HG02798 (cell line): ENCODE data around the gene USP6NL.

Source experiments
- ATAC-seq: cut with Tn5 transposase; IDR thresholded peaks from one replicate; pipeline ENCODE4 v1.9.1; 2021; ENCODE audit warnings: mild to moderate bottlenecking; ENCODE audit not compliant: unreplicated experiment, poor library complexity

The USP6NL gene

DNA sequence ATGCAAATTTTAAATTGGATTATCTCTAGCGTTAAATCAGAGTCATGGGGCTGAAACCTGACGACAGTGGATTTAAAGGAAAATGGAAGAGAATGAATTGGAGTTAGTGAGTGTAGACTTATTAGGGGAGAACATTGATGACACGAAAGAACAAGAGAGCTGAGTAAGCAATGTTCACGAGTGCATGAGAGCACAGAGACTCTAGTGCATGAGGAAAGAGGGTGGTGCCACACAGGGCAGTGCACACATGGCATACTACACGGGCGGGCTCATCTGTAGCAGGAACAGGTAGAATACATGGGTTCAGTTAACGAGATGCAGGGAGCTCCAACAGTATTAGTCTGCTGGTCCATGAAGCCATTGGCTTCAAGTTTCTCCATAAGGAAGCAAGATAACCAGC lies 53.9 kb downstream of the USP6NL start:
- ATAC-seq, result no peak

DNA sequence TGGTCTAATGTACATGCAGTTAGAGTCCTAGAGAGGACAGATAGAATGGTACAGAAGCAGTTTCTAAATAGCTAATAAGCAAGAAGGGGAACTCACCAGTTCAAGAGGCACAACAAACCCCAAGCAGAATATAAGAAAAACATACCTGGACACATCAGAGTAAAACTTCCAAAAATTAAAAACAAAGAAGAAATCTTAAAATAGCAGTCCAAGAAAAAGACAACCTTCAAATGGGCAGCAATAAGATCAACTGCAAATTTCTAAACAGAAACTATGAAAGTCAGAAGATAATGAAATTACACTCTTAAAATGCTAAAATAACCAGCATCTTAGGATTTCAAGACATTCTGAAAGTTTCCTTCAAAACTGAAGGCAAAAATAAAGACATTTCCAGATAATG lies 55.9 kb downstream of the USP6NL start:
- no peak for ATAC-seq

DNA sequence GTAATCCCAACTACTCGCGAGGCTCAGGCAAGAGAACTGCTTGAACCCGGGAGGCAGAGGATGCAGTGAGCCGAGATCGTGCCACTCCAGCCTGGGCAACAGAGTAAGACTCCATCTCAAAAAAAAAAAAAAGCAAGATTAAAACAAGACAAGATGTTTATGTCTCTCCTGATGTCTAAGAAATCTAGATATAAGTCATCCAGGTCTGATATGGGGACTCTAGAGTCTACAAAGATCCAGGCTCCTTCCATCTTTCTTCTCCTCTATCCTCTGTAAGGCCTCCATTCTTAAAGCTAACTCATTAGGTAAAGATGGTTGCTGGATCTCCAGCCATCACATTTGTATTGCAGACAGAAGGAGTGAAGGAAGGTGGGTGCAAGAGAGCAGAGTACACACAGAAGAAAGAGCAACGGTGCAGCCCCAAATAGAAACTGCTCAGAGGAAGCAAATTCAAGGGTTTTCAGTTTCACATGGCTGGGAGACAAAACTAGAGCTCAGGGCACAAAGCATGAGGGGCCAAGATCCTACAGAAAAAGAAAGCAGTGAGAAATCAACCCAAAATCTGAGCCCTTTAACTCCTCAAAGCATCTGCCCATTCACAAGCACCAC lies 57.6 kb downstream of the USP6NL start:
- peak; percentile 90 for ATAC-seq

DNA sequence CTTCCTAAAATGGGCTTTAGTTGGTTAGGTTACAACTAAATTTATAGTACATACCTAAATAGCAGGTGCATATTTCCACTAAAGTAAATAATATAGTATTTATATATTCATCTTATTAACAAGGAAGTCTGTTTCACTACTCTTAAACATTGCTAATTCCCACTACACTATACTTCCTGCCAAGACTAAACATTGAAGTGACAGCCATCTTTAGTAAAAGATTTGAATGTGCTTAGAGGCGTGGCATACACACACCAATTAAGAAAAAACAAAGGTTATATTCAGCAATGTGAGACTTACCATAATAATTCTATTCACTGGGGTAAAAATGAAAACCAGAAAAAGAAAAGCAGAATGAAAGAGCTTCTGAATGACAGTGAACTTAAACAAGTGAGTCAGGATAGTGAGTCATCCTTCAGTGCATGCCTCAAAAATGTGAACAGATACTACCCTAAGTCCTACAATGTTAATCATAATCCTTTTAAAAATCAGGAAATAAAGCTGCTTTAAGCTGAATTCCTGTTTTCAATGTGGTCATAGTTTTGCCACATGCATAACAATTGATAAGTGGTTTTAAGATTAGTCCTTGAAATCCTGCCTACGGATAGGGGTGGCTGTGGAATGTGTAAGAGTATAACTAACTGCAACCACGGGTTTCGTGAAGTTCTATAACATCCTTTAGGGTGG lies 59.4 kb downstream of the USP6NL start:
- no peak for ATAC-seq

DNA sequence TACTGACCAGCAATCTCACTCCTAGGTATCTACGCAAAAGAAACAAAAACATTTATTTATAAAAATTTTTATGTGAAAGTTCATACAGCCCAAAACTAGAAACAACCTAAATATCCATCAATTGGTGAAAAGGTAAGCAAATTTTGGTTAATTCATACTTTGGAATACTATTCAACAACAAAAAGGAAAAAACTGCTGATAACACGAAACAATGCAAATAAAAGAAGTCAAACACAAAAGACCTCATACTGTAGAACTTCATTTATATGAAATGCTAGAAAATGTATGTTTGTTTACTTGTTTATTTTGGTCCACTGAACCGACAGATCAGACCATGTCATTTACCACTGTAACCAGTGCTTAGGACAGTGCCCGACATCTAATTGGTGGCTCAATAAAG lies 60.3 kb downstream of the USP6NL start:
- ATAC-seq, result no peak

DNA sequence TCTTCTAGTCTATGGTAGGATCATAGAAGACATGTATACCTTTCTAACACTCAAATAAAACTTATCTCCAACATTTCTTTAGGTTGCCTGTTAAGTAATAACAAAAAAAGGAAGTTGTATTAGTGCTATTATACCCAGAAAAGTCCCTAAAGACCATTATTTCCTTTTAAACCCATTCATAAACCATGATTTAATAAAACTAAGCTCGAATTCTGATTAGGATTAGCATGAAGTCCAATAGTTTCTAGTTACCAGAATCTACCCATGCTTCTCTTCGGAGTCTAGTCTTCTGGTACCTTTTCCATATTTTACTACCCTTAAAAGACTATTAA lies 62.7 kb downstream of the USP6NL start:
- ATAC-seq, result no peak

DNA sequence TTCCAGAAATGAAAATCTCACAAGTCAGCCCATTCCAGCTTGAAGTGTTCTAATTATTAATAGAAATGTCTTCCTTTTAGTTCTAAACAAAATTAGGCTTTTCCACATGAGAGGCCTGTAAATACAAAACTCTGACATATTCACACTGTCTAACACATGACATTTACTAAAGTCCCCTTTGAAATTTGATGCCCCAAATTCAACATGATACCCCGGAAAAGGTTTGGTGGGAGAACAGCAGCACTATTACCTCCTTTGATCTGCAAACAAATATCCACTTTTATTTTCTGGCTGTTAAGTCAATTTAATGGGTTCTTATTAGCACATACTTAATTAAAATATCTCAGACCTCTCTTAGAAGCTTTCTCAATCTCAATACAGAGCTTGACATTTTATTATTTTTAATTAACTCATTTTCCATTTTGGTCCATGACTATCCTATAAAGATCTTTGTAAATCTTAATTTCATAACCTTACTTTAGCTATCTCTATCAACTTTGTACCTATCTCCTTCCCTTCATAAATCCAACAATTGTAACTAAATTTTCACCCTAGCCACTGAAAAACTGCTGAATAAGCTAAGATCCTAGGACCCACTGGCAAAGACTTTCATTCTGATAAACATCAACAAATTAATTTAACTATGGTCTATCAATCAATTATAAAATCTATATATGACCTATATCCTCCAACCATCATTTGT lies 63.2 kb downstream of the USP6NL start:
- ATAC-seq, result no peak

DNA sequence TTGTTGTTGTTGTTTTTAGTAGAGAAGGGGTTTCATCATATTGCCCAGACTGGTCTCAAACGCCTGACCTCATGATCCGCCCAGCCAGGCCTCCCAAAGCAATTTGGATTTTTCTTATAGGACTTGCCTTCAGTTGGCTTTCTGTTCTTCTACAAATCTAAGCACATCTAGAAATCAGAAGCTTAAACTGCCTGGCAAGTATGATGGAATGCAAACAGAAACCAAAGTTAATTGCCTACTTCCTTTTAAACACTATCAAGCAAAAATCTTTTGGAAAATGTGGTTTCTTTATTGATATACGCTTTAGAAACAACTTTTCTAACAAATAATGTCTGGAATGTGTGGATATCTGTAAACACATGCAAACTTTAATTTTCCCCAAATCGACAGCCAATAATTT lies 64.9 kb downstream of the USP6NL start:
- ATAC-seq, result no peak

DNA sequence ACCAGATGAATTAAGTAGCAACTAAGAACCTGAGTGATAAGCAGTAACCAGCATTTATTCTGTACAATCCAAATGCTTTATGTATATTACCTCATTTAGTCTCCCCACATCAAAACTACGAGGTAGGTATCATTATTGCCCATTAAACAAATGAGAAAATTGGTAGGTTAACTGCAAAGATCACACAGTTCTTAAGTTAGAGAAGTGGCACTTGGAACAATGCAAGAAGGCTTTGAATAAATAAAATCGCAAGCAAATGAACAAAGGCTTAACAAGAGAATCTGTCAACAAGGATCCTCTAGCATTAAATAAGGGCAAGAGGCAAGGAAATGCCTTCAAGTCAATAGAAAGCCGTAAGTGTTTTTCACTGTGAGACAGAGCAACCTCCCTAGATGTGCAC lies 70.2 kb downstream of the USP6NL start:
- ATAC-seq, result no peak

DNA sequence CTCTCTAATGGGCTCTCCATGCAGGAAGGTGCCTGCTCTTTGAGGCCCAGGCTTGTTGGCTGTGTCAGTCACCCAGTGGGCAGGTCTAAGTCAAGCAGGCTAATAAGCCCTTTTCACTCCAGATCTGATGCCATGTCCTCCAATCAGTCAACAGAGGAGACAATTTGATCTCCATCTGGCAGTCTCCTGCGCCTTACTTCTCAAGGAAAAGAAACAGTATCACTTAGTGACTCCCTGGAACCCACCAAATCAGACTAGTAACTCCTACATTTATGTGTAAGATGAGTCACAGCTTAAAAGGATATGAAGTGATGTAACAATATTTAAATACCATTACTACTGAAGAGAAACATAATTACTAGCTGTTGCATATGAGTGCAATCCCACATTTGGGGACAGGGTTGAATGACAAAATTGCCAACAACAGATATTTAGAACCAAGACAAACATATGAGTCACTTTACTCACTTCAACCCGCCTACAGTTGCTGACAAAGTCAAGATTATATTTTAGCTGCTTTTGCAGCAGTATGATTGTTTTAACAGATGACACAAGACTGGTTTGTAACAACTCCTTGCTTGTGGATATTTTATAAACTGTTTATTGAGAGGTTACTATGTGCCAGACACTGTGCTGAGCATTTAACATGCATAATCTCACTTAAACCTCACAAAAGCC lies 72.1 kb downstream of the USP6NL start:
- ATAC-seq, result no peak

DNA sequence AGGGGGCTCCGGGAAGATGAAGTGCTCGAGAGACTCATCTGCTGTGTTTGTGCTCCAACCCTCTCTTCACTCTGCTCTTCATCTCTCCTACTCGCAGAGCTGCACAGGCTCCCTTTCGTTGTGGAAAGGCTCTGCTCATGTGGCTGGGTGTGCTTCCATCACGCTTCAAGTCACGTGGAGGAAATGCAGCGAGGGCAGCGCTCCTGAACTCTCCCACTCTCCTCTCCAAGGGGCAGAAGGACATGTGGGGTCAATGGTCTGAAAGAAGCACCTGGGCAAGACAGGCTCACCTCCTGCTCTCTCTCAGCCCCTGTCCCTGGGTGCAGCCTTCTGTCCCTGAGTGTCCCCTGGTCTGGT lies 72.6 kb downstream of the USP6NL start:
- ATAC-seq, result no peak

DNA sequence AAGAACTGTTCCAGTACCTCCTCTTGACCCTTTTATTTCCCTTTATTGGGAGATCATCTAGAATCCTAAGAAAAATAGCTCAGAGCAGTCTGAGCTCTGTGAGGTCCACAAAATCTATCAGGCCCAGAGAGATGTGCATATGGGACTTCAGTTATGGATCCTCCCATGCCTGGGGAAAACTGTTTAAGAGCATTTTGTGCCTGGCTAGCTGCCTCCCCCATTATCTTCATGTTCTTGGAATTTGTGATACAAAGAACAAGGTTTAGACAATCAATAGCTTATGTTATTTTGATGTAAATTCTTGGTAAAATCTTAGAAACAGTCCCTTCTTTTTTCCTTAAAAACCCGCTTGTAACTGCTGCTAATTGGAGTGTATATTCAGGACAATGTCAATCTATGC lies 75.2 kb downstream of the USP6NL start:
- no peak for ATAC-seq

DNA sequence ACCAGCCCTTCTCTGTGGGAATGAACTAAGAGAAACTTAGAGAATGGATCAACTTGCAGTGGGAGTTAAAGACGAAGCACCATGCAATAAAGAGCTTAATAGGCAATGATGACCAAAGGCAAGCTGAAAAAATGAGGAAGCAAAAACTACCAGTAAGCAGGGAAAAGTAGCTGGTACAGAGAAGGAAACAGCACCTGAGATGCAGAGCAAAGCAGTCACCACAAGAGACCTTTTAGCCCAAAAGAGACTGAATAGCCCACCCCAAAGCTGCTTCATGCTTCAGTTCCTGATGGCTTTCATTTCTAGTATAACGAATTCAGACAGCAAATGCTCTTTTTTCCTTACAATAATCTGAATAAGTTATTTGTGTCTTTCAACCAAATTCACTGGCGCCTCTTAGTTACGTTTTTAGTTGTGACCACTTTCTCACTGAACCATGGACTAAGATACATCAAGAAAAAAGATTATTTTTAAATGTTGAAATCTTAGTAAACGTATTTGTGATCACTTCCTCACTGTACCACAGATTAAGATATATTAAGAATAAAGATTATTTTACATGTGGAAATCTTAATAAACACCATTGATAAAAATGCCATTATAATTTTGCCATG lies 76.0 kb downstream of the USP6NL start:
- ATAC-seq, result peak; percentile 43

DNA sequence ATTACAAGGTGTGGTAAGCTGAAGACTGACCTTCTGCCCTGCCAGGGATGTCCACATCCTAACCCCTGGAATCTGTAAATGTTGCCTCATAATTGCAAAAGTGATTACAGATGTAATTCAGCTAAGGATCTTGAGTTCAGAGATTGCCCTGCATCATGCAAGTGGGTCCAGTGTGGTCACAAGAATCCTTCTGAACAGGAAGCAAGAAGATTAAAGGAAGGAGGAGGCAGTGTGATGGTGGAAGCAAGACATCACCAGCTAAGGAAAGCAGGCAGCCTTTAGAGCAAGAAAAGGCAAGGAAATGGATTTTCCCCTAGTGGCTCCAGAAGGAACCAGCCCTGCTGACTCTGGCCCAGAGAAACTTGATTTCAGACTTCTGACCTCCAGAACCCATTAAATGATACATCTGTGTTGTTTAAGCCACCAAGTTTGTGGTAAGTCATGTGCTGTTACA lies 78.1 kb downstream of the USP6NL start:
- ATAC-seq, result no peak

DNA sequence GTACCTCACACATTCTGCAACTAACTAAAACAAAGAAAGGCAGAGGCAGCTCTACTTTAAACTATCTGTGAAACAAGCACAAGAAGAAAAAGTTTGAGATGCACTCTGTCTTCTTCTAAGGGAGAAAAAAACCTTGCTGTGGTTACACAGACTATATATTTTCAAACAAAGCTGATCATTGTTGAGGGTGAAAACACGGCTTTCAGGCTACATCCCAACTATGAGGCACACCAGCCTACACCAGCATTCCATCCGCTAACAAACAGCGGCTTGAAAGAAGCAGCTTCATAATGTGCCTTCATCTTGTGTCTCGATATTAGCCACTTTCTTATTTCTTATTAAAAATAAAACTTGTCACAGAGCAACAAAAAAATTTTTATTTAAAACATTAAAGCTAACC lies 79.1 kb downstream of the USP6NL start:
- ATAC-seq, result no peak

DNA sequence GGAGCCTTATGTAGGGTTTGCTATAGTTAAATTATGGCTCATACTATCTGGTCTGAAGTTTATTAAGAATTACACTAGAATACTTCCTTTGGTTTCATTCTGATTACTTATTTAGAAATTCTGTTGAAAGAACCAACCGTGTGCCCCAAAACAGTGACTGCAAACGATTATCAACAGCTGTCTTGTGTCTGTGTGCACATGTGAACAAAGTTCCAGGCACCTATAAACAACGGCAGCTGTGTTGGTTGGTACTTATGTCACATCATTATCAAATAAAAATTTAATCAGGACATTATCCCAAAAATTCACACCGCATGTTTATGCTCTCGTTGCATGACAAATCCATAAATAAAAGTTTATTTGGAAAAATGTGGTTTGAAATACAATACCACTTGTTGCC lies 80.6 kb downstream of the USP6NL start:
- ATAC-seq, result no peak

DNA sequence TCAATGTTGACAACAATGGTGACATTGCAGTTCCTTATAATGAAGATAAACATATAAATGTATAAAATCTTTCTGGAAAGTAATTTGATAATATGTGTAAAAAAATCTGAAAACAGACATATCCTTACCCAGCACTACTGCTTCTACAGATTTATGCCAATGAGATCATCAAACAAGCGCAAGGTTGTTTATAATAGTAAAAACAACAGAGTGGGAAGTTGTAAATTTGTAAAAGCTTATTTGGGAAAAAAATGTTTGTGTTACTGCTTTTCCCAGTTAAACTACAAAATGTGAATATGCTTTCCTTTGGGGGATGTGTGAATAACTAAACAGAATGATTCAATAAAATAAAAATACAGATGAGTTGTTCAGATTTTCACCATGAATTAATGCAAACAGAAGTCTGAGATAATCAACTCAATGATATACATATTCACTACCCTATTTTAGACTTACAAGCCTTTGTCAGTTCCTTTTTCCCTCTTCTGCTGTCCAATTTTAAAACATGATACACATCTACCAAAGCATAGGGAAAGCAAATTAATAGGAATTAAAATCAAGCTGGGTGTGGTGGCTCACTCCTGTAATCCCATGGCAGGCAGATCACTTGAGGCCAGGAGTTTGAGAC lies 82.1 kb downstream of the USP6NL start:
- no peak for ATAC-seq

DNA sequence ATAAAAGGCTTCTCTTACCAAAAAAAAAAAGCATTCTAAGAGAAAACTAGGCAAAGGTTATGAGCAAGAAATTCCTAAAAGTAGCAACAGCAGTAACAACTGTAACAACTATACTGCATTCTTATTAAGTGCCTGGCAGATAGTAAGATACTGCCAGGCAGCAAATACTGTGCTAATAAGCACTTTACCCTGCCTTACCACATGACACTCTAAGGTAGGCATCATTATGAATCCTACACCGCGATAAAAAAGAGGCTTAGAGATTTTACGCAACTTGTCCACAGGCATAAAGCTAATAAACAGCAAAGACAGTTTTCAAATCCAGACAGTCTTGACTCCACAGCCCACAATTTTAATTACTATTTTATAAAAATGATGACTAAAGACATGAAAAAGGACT lies 83.2 kb downstream of the USP6NL start:
- no peak for ATAC-seq

DNA sequence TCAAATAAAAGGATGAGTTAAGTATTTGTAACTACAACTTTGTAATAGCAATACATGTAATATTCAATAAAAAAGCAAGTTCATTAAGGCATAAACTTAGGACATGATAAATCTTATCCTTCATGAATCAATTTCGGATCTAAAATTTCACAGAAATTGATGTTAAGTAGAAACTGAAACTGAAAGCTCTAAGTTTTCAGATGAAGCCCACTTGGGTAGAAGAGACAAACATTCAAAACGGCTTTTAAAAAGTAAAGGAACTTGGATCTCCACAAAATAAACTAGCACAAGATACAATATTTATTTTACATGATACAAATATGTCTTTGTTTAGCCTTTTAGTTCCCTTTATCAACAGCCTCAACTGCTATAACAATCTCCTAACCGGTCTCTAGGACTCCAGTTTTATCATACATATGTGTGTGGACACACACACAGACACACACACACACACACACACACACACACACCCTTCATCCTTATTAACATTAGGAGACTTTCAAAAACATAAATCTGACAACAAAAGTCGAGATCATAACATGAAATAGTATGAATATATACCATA lies 83.7 kb downstream of the USP6NL start:
- no peak for ATAC-seq

DNA sequence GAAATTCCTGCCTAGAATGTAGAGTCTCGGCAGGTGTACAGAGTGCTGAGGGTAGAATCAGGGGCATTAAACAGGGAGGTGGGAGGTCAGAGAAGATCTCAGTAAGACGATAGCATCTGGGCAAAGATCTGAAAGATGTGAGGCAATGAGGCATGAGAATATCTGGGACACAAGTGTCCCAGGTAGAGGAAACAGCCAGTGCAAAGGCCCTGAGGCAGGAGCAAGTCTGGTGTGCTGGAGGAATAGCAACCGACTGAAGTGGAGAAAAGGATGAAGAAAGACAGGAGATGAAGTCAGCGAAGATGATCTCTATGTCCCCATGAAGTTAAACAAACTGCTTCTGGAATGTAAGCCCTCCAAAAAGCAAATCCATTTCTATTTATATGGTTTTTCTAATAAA lies 84.4 kb downstream of the USP6NL start:
- ATAC-seq, result no peak
